NCI-H345 treated with DMSO at 0.1 percent for 48 hours (cell line): ENCODE measurements around the gene ZNF839.
"Not testable (repeated sequence)": the region's sequence is repeated elsewhere in the genome, so short reads cannot be mapped to it uniquely, and the experiment has no call there.

Experiments
- DNase-seq: peaks from one replicate; lab custom pipeline; 2025; ENCODE audit not compliant: unreplicated experiment; lab: John Stamatoyannopoulos, UW

Gene ZNF839

DNA sequence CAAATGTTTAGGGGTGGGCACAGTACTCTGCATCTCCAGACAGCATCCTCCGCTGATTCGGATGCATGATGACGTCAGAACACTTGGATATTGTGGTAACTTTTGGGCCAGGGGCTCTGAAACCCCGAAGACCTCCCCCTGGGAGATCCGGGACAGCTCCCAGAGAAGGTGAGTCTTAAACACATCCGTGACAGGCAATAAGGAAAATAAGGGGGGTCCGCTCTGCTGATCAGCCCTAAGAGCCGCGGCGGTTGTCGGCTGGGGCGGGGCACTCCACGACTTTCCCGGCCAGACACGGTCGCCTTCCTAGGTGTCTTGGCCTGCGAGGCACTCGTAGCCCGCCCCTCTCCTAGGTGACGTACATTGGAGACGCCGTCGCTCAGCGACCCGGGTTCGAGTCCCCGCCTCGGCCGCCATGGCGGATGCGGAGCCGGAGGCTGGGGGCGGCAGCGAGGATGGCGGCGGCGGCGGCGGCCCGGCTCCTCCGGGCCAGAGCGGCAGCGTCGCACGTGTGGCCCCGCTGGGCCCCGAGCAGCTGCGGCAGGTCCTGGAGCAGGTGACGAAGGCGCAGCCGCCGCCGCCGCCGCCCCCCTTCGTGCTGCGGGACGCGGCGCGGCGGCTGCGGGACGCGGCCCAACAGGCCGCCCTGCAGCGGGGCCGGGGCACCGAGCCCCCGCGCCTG lies at the start of gene ZNF839:
TSS of gene ZNF839 (plus strand) at position 396 of the 682 bp plus-strand sequence. CDS start at position 416, 20 bp downstream.
- peak; percentile 82 for DNase-seq

DNA sequence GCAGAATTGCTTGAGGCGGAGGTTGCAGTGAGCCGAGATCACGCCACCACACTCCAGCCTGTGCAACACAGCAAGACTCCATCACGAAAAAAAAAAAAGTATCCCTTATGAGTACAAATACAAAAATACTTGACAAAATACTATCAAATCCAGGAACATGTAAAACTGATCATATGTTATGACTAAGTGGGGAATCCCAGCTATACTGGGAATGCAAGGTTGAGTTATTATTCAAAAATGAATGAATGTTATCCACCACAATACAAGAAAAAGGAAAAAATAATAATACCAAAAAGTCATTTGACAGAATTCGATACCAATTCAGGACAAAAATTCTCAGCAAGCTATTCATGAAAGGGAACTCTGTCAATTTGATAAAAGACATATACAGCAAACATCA lies 47.2 kb upstream of the ZNF839 start:
- DNase-seq, result no peak

DNA sequence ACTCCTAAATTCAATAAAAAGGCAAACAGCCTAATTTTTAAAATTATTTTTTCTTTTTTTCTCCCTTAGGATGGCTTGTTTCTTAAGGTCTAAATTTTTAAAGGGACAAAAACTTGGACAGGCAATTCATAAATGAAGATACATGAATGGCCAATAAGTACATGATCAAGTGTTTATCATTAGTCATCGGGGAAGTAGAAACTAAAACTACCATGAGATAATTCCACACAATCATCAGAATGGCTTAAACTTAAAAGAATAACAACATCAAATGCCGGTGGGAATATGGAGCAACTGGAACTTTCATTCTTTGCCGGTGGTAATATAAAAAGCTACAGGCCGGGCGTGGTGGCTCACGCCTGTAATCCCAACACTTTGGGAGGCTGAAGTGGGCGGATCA lies 43.7 kb upstream of the ZNF839 start:
- DNase-seq, result no peak

DNA sequence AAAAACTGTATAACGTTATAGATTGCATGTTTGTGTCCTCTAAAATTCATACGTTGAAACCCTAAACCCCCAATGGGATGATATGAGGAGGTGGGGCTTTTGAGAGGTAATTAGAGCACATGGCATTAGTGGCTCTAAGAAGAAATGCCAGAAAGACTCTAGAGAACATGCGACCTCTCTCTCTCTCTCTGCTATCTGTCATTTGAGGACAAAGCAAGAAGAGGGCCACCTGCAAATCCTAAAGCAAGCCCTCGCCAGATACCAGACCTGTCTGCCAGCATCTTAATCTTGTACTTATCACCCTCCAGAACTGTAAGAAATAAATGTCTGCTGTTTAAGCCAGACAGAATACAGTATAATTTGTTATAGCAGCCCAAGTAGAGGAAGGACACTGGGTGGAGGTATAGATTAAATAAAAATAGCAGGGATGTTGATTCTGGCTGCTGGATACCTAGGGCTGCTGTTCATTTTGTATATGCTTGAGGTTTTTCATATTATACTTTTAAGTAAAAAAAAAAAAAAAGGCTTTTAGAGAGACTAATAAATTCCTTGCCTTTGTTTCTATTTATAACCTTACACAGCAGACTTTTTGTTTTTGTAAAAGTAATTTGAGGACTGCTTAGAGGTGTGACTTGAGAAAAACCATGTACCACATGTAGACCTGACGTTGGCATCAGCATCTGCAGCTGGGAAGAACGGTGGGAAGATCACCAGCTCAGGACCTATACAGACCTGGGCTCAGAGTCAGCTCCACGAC lies 41.5 kb upstream of the ZNF839 start:
- no peak for DNase-seq

DNA sequence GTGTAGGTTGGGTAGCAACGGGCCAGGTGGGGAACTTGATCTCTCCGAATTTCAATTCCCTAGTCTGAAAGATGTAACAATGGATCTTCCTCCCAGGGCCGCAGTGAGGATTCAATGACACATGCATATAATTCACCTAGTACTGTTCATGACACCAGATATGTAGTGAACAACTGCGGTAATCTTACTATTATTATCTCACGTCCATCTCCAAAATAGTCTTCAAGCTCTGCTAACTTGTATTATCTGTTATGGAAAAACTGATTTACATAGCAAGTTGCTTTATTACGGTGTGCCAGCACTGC lies 41.0 kb upstream of the ZNF839 start:
- no peak for DNase-seq

DNA sequence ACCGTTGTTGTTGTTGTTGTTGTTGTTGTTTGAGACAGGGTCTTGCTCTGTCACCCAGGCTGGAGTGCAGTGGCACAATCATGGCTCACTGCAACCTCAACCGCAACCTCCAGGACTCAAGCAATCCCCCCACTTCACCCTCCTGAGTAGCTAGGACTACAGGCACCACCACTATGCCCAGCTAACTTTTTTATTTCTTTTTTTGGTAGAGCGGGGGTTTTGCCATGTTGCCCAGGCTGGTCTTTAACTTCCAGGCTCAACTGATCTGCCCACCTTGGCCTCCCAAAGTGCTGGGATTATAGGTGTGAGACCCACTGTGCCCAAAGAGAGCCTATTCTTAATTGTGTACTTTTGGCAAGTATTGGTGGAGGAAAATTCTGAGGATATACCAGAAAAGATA lies 40.3 kb upstream of the ZNF839 start:
- no peak for DNase-seq

DNA sequence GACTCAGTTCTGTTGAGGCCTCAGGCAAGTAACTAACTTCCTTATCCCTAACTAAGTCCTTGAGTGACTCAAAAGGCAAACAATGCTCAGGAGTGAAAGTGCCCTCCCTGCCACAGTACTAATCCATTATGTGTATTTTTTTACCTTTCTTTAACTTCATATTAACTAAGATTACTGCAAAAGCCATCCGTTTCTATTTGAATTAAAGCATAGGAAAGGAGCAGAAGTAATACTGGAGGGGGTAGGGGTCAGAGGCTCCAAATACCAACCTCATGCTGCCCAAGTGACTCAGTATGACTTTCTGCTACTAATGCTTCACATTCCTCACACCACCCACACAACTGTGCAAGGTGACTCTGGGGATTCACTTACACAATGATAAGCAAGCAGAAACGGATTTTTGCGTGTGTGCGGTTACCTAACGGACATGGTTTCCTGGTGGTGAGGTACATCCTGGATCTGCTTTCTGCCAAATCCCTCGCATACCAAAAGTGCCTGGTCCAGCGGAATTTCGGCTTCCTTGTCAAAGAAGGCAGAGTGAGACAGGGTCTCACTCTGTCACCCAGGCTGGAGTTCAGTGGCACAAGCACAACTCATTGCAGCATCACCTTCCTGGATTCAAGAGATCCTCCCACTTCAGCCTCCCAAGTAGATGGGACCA lies 39.7 kb upstream of the ZNF839 start:
- no peak for DNase-seq

DNA sequence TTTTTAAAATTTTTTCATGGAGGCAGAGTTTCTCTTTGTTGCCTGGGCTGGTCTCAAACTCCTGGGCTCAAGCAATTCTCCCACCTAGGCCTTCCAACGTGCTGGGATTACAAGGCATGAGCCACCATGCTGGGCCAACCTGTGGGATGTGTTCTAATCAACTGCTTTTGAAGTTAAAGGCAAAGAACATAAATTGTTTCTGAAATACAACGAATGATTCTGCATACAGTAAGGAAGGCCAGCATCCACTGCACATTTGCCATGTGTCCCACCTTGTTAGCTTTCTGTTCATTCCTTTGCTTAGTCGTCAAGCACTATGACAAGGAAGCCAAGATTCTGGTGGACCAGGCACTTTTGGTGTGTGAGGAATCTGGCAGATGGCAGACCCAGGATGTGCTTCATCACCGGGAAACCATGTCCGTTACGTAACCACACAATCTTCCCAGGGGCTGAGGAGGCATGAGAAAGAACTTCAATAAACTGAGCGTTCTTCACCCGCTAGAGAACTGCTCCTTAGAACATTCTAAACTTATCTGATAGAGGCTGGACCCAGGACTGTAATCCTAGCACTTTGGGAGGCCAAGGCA lies 39.1 kb upstream of the ZNF839 start:
- DNase-seq, result no peak

DNA sequence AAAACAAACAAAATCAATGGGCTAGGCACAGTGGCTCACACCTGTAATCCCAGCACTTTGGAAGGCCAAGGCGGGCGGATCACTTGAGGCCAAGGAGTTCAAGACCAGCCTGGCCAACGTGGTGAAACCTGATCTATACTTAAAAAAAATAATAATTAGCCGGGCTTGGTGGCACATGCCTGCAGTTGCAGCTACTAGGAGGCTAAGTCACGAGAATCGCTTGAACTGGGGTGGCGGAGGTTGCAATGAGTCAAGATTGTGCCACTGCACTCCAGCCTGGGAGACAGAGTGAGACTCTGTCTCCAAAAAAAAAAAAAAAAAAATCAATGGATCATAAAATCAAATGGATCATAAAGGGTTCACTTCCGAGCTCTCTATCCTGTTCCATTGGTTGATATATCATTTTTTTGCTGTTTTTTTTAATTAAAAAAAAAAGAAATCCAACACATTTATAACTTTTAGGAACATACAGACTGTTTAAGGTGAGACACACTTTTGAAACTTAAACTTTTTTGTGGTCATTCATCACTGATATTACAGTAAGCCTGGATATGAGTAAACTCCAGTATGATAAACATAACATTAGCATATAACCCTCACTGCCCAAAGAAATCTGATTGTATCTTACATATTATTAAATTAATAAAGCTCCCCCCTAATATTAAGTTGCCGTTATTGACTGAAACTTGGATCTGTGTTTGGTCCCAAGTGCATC lies 36.6 kb upstream of the ZNF839 start:
- DNase-seq, result no peak

DNA sequence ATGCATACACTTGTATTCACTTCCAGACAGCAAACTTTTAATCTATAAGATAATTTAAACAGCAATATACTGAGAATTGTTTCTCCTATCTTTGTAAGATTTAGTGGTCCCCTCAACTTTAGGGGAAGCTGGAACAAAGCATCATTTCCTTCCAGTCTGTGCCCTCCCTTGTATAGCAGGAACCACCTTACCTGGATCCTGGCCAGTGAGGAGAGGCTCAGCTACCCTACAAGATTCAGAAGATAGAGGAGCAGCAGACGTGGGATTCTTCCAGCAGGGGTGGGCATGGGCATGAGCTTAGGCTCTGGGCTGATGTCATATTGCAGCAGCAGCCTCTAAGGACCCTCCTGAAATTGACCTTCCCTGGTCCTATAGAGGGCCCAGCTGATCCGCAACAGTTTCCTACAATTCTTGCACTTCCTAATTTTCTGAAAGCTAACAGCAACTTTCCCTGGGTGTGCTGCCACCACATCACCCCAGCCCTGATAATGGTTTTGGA lies 35.9 kb upstream of the ZNF839 start:
- no peak for DNase-seq

DNA sequence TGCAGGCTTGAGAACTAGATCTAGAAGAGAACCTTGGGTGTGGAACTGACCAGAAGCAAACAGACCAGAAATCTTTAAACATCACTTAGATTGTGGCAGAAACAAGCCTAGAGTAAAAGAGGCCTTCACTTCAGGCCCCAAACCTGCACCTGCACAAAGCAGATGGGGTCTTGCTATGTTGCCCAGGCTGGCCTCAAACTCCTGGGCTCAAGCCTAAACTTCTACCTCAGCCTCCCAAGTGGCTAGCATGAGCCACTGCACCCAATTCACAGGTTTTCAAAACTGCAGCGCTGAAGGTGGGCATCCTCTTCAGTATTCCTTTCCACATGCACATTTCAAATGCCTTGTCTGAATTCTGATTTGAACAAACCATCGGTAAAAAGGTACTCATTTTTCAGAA lies 34.4 kb upstream of the ZNF839 start:
- no peak for DNase-seq

DNA sequence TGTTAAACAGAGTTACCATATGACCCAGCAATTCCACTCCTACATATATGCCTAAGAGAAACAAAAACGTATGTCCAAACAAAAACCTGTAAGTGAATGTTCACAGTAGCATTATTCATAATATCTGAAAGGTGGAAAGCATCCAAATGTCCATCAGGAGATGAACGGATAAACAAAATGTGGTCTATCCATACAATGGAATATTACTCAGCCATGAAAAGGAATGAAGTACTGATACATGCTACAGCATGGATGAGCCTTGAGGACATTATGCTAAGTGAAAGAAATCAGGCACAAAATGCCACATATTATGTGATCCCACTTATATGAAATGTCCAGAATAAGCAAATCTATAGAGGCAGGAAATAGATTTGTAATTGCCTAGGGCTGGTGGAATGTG lies 31.4 kb upstream of the ZNF839 start:
- DNase-seq, result no peak

DNA sequence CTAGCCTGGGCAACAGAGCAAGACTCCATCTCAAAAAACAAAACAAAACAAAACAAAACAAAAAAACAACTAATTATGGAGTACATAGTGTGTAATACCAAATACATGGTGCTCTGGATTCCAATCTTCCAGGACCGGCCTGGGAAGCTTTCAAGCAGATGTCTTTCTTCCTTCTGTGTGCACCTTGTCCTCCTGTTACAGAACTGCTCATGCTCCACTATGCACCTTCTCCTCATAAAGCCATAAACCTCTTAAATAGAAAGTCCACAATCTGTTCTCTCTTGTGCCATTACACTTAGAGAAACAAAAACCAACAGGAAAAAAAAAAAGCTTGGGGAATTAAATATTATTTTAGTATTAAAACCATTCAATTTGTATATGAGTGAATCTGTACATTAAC lies 27.1 kb upstream of the ZNF839 start:
- DNase-seq, result no peak

DNA sequence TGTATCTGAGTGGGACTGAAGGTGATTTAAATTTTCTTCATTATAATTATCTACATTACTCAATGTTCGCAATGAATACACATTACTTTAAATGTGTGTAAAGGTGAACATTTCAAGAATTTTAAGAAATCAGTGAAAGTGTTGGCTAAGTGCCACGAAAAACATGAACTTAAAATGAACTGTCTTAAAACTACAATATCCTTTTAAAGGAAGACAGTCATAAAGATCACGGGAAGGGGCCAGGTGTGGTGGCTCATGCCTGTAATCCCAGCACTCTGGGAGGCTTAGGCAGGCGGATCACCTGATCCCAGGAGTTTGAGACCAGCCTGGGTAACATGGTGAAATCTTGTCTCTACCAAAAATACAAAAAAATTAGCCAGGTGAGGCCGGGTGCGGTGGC lies 25.8 kb upstream of the ZNF839 start:
- DNase-seq, result no peak

DNA sequence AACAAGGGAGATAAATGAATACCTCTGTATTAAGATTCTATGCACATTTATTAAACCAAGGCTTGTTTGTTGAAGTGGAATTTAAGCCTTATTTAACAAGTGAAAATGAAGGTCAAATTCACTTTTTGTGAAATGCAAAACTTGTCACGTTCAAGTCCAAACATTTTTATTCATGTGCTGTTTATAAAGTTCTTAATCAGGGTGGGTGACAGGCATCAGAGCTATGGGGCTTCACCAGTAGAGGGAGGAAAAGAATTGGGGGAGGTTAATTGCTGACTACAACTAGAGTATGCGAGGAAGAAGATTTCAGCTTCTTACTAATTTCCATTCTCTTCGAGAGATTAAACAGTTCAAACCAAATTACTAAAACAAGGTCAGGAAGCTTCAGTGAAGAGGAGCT lies 24.3 kb upstream of the ZNF839 start:
- no peak for DNase-seq

DNA sequence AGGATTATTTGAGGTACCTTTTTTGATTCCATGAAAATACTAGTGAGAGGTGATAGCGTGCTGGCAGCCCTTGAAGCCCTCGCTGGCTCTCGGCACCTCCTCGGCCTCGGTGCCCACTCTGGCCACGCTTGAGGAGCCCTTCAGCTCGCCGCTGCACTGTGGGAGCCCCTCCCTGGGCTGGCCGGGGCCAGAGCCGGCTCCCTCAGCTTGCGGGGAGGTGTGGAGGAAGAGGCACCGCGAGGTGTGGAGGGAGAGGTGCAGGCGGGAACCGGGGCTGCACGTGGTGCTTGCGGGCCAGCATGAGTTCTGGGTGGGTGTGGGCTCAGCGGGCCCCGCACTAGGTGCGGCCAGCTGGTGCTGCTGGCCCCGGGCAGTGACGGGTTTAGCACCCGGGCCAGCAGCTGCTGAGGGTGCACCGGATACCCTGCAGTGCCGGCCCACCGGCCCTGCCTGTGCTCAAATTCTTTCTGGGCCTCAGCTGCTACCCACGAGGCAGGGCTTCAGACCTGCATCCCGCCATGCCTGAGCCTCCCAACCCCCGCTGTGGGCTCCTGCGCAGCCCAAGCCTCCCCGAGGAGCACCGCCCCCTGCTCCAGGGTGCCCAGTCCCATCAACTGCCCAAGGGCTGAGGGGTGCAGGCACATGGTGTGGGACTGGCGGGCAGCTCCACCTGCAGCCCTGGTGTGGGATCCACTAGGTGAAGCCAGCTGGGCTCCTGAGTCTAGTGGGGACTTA lies 21.9 kb upstream of the ZNF839 start:
- no peak for DNase-seq

DNA sequence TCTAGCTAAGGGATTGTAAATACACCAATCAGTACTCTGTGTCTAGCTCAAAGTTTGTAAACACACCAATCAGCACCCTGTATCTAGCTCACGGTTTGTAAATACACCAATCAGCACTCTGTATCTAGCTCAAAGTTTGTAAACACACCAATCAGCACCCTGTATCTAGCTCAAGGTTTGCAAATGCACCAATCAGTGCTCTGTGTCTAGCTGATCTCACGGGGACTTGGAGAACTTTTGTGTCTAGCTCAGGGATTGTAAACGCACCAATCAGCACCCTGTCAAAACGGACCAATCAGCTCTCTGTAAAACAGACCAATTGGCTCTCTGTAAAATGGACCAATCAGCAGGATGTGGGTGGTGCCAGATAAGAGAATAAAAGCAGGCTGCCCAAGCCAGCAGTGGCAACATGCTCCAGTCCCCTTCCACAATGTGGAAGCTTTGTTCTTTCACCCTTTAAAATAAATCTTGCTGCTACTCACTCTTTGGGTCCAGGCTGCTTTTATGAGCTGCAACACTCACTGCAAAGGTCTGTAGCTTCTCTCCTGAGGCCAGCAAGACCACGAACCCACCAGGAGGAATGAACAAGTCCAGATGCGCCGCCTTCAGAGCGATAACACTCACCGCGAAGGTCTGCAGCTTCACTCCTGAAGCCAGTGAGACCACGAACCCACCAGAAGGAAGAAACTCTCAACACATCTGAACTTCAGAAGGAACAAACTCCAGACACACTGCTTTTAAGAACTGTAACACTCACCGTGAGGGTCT lies 21.1 kb upstream of the ZNF839 start:
- DNase-seq, result not testable (repeated sequence)

DNA sequence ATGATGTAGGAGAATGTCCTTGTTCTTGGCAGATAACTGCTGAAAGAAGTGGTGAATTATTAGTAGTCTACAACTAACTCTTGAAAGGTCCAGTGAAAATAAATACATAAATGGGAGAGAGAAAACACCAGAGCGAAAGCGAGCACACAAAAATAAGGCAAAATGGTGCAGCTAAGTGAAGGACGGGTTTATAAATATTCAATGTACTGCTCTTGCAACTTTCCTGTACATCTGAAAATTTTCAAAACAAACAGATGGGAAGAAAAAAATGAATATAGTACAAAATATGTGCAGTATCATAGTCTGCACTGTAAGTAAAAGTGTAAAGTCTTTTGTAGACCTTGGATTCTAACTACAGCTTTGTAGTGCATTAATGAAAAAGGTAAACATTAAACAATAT lies 15.9 kb upstream of the ZNF839 start:
- no peak for DNase-seq

DNA sequence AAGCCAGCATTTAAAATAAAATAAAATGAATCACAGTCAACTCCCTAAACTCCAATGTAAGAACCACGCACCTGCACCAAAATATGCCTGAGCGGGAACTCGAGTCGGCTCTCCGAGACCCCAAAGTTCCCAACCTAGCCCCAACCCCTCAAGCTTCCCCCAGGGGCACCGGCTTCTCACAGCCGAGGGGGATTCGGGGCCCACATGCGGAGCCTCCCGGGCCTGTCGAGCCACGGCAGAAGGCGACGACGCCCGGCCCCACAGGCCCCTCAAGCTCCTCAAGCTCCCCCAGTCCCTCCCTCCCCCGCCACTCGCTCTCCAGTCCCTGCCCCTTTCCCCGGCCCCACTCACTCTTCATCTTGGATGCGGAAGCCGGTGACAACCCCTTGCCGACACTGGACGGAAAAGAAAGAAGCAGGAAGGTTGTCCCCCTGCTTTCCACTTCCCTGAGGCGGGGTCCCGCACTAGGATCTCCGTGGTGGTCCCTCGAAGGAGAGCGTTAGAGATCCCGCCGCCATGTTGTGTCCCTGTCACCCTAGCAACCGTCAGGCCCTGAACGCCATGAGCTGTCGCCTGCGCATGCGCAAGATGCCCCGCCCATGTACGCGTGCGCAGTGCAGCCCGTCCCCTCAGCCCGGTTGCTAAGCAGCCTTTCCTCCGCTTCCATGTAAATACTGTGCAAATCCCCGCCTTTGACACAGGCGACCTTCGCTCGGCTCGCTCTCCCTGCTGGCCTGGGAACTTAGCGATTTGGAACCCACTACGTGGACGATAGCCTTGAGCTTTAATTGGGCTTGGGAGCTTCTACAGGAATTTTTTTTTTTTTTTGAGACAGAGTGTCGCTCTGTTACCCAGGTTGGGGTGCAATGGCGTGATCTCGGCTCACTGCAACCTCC lies 14.7 kb upstream of the ZNF839 start, which contains the start of gene MOK:
TSS of gene MOK (minus strand) at position 554 of the 896 bp plus-strand sequence. CDS start at position 358, 196 bp downstream.
- DNase-seq, result peak; percentile 90
